Astrocyte of the spinal cord (primary cell): ENCODE data around the gene C4orf50.

Experiments used
- DNase-seq: peaks from one replicate; pipeline ENCODE4 v3.0.0; 2011; ENCODE audit warnings: low read depth, low spot score
- H3K4me3 ChIP-seq: 2 replicates; pipeline ENCODE4 v1.5.1; 2011; ENCODE audit warnings: low read depth, mild to moderate bottlenecking, low read length, moderate library complexity
- in situ Hi-C: cut with HindIII; loops from 2 replicates; pipeline ENCODE4 v1.10.0; 2017; ENCODE audit warnings: low sequenced_read_pairs
- TF ChIP-seq, protein P1 (sequence below): IDR thresholded peaks from 2 replicates; pipeline ENCODE4 v1.5.1; 2012; ENCODE audit warnings: low read depth, mild to moderate bottlenecking, low read length, inconsistent platforms

The C4orf50 gene

DNA sequence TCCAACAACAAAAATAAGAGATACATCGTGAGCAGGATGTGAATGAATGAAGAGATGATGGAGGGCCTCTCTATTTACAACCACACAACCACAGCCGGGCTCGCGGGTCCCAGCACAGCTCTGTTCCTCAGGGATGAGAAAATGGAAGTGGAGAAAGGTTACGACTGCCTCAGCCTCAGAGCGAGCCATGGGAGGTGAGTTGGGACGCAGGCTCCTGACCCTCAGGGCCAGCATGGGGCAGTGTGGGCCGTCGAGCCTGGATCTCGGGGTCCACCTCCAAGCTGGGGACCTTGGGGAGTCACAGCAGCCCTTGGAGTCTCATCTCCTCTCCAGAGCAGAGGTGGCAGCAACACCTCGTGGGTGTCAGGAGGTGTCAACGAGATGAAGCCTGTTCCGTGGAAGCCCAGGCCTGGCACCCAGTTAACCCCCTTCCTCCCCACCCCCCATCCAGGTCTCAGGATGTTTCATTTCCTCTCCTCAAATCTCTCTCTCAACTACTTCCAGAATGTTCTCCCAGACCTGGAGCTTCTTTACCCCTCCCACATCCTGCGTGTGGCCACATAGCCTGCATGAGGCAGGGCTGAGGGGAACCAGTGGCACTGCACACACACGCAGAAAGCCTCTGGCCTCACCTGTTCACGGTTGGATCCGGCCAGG, 25.9 kb downstream of the C4orf50 start:
- TF ChIP-seq, protein P1, sequence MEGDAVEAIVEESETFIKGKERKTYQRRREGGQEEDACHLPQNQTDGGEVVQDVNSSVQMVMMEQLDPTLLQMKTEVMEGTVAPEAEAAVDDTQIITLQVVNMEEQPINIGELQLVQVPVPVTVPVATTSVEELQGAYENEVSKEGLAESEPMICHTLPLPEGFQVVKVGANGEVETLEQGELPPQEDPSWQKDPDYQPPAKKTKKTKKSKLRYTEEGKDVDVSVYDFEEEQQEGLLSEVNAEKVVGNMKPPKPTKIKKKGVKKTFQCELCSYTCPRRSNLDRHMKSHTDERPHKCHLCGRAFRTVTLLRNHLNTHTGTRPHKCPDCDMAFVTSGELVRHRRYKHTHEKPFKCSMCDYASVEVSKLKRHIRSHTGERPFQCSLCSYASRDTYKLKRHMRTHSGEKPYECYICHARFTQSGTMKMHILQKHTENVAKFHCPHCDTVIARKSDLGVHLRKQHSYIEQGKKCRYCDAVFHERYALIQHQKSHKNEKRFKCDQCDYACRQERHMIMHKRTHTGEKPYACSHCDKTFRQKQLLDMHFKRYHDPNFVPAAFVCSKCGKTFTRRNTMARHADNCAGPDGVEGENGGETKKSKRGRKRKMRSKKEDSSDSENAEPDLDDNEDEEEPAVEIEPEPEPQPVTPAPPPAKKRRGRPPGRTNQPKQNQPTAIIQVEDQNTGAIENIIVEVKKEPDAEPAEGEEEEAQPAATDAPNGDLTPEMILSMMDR, result no peak
- no peak for DNase-seq
- in situ Hi-C loops, result no loop called here
- H3K4me3 ChIP-seq, result no peak overlapping the region

DNA sequence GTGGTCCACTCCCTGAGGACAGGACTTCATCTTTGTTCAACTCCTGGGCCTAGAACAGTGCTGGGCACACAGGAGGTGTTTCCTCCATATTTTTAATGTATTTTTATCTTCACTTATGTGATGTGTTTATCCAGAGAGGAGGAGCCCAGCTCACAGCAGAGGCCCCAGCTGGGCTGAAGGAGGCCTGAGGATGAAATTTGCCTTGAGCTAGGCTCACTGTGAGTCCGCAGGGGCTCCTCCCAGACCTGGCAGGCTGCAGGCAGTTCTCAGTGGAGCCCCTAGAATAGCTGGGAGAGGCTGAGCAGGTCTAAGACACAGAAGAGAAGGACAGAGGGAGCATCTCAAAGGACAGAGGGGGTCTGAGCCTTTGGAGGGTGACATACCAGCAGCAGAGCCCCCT, 26.8 kb downstream of the C4orf50 start:
- DNase-seq, result no peak
- TF ChIP-seq, protein P1, result no peak
- in situ Hi-C loops, result no loop called here
- H3K4me3 ChIP-seq, result no peak overlapping the region

DNA sequence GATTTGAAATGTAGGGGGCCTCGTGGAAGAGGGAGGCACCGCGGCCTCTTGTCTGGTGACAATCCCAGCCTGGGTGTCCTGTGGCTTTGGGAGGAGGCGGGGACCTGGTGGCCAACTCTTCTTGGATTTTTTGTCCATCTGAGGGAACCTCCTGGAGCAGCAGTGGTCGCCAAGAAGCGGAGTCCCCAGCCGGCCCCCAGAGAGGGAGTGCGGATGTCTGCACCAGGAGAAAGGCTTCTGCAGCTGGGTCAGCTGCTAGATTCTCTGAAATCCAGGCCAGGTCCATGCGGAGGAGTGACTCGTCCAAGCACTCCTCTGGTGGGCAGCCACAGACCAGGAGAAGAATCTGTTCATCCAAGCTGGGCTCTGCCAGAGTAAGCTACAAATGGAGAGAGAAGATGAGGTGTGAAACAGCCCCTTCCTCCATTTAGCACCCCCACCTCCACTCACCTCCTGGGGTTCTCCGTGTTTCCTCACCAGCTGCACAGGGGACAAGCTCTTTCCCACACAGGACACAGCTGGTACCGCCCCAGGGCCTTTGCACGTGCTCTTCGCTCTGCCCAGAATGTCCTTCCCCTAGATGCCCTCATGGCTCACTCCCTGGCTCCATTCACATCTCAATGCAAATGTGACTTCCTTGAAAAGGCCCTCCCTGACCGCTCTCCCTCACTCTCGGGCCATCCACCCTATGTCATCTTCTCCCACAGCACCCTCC, 27.6 kb downstream of the C4orf50 start:
- TF ChIP-seq, protein P1, result no peak
- no peak for DNase-seq
- in situ Hi-C loops, result no loop called here
- H3K4me3 ChIP-seq, result no peak overlapping the region

DNA sequence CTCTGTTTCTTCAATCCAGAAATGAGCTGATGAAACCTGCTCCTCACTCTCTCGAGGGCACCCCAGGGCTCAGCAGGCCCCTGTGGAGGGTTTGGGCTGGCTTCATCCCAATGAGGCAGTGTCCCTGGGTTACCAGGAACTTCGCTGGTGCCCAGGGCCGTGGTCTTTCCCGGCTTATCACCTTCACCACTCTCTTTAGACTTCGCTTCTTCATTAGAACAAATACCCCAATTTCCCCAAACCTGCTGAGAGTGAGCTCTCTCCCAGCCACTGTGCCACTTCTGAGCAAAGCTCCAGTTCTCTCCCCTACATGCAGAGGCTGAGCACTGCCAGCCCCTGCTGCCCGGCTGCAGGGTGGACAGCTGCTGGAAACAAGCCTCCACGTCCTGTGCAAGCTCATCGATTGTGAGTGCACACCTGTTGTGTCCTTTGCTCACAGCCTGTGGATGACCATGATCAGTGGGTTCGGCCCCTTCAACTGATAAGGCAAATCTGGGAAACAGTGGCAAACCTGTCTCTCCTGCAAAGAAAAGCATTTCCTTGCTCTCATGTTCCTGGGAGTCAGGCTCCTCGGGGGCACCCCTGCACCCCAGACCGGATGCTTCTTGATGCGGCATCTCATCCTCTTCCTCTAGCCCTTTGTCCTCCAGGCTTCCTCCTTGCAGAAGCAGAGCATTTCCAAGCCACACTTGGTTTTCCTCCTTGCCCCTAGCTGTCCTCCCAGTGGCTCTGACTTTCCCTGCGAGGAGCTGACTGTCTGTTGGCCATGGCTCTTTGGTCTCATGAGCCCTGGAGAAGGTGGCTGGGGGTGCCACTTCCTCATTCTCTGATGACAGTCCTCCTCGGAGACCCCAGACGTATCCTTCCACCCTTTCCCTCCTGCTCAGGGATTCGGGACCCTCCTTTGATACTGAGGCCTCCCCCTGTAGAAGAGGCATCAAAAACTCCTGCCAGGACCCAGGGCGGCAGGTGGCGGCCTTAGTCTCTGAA, 28.7 kb downstream of the C4orf50 start:
- no peak overlapping the region for H3K4me3 ChIP-seq
- no peak for DNase-seq
- TF ChIP-seq, protein P1, result no peak
- in situ Hi-C loops, result no loop called here

DNA sequence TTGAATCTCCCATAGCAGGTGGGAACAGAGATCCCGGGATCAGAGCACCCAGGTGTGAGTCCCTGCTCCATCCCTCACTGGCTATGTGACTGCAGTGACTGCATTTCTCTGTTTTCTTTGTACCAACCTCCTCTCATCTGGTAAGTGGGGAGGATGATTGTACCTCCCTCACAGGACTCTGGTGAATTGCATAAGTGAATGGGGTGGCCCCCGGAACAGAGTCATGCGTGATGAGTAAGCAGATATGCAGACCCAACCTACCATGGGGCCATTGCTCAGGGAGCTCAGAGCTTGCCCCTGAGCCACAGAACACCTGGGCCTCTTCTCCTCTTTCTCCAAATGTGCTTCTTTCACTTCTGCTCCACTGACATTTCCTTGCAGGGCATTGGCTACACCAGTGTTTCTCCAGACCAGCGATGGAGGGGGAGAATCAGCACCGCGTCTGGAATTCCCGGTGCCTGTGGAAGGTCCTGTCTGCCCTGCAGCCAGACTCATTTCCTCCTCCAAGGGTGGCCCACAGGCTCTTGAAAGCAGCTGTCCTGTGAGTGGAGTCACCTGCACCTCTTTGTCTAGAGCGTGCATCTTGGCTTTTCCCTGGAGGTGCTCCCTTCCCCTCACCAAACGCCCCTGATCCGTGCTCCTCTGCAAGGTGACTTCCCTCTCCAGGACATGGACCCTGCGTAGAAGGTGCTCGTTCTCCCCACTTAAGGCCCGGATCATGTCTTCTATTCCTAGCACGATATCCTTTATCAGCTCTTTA, 30.0 kb downstream of the C4orf50 start:
- in situ Hi-C loops, result no loop called here
- TF ChIP-seq, protein P1, result no peak
- no peak for DNase-seq
- no peak overlapping the region for H3K4me3 ChIP-seq

DNA sequence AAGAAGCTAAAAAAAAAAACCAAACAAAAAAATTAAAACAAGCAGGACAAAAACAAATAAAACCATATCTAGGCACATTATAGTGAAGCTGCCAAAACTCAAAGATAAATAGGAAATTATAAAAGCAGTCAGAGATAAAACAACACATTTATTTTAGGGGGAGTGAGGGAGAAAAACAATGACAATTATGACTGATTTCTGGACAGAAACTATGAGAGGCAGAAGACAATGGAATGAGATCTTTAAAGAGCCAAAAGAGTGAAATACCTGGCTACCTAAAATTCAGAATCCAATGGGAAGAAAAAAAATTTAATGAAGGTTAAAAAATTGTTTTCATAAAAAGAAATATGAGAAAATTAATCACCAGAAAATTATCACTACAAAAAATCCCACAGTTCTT, 33.4 kb downstream of the C4orf50 start:
- in situ Hi-C loops, result no loop called here
- DNase-seq, result no peak
- TF ChIP-seq, protein P1, result no peak
- H3K4me3 ChIP-seq, result no peak overlapping the region
